ENCODE data around the gene ZNF618.

GRCh38 chr9:113853333-113853732 lies 22.8 kb upstream of the ZNF618 start:
- TF ChIP-seq CTCF (IDR thresholded peaks at IDR 0.05 in 4 of 5, conservative IDR thresholded peaks at IDR 0.05 in 1 of 5) (peak in 3 of 5 experiments; percentile 34 to 53 (median 38)), POLR2A (IDR thresholded peaks at IDR 0.05) (no peak)
